NCI-H1417 treated with DMSO at 0.1 percent for 48 hours (cell line): ENCODE results near the gene MACO1.
"Not testable (repeated sequence)": the region's sequence is repeated elsewhere in the genome, so short reads cannot be mapped to it uniquely, and the experiment has no call there.

ENCODE experiments used
- DNase-seq: peaks from one replicate; lab custom pipeline; 2025; lab: John Stamatoyannopoulos, UW

MACO1 gene

DNA sequence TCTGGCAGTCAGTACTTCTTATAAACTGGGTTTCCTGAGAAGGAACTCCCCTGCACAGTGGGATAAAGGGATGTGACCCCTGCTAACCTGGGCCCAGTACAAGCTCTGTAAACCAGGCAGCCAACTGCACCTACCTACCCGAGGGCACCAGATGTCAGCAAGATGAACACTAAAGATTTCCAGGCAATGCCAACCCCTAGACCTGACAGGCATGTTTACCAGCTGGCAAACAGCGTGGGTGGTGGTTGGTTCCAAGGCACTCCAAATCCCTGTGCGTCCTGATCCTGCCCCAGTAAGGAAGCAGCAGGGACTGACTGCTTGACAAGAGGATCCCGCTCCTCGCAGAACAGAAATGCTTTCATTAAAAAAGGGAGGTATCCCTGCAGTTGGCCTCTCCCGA, 7.5 kb upstream of the MACO1 start:
- not testable (repeated sequence) for DNase-seq

DNA sequence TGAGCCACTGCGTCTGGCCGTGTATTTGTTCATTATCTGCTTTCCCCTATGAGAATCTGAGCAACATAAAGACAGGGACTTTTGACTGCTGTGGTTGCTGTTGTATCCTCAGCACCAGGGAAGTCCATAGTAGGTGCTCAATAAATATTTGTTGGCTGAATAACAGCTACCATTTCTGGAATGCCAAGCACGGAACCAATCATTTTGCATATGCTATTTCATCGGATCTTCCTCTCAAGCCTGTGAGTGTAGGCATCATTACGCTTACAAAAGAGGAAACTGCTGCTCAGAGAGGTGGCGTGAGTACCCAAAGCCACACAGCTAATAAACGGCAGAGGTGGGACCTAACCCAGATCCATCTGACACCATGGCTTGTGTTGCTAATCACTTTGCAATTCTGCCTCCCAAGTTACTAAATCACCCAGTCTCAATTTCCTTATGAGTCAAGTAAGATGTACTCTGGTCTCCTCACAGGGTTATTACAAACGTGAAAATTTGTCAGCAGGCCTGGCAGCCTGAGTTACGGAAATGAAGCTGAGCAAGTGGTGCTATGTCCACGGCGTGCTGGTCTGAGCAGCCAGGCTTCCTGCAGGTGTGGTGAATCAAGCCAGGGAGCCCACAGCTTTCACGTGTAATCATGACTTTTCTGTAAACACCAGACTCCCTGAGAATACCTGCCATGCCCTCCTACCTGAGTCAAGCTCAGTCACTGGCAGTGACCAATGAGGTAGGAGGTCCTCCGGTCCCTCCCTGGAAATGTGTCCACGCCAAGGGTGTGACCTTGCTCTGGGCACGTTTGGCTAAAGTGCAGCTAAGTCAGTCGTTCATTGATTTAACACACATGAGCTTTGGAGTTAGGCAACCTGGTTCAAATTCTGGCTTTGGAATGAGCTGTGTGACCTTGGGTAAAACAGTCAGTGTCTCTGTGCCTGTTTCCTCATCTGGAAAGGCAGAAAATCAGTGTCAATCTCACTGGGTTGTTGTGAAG, 5.3 kb upstream of the MACO1 start:
- DNase-seq, result no peak

DNA sequence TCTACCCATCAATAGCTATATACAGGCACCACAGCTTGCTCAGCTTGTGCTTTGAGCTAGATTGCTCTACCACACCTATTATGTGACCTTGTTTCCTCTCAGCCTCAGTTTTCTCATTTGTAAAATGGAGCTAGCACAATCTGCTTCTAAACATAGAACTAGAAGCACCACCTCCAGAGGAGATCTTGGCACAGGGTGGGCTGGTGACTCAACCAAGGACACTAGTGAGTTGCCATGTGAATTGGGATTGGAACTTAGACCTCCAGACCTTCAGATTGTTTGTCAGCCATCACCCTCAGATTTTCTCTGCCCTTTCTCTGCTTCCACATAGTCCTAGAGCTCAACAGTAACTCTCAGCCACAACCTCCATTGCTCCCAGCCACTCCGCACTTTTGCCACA, 3.0 kb upstream of the MACO1 start:
- DNase-seq, result no peak

DNA sequence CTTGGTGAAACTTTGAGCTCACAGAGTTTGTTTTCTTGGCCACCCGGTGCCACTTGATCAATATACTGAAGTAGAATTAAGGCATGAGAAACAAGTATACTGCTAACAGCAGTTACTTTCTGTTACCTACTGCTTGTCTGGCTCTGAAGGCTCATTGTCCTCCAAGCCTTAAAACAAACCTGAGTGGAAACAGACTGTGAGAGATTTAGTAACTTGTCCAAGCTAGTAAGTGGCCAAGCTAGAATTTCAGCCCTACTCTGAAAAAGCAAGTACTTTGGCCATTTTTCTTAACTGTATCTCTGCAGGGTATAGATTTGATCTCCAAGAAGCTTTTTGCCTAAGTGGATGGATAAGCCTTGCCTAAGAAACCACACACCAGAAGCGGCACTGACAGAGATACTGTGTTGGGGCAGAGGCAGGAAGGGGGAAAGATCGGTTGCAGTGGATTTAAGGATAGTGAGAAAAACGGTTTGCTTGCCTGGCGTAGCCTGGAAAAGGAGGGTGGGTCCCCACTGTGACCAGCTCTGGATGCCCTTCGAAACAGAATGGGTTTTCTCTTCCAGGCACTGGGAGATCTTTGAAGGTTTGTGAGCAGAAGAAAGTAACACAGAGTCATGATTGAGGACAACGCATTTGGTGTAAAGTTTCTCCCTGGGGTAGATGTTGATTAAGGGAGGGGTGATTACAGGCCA, 2.1 kb upstream of the MACO1 start:
- DNase-seq, result no peak

DNA sequence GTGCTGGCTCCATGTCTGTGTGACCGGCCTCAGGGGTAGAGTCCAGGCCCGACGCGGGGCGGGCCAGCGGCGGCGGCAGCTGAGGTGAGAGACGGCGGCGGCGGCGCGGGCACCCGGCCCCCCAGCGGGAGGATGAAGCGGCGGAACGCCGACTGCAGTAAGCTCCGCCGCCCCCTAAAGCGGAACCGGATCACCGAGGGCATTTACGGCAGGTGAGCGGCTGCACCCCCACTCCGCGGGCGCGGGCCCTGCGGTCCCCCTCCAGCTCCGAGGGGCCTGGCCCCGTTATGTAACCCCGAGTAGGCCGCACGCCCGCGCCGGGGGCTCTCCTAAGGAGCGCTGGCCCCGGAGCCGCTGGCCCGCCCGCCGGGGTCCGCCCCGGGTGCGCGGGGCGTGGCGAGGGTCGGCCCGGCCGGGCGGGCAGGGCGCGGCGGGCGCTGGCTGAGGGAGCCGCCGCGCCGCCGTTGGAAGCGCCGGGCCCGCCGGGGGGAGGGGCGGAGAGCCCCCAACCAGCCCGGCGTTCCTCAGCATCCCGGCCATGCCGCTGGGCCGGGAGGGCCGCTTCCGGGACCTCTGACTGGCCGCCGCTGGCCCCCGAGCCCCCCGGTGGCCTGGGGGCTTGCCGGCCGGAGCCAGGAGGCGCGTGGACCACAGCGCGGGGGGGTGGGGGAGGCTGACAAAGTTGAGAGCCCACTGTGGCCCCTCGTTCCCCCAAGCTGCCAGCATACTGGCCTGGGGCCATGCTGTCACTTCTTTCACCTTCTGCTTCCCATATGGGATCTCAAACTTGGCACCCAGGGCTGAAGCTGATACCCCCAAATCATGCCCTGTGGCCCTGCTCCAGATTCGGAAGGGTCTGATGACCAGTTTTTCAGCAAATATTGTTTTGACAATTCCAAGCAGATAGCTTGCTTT, 527 bp downstream of the MACO1 start:
- DNase-seq, result no peak

DNA sequence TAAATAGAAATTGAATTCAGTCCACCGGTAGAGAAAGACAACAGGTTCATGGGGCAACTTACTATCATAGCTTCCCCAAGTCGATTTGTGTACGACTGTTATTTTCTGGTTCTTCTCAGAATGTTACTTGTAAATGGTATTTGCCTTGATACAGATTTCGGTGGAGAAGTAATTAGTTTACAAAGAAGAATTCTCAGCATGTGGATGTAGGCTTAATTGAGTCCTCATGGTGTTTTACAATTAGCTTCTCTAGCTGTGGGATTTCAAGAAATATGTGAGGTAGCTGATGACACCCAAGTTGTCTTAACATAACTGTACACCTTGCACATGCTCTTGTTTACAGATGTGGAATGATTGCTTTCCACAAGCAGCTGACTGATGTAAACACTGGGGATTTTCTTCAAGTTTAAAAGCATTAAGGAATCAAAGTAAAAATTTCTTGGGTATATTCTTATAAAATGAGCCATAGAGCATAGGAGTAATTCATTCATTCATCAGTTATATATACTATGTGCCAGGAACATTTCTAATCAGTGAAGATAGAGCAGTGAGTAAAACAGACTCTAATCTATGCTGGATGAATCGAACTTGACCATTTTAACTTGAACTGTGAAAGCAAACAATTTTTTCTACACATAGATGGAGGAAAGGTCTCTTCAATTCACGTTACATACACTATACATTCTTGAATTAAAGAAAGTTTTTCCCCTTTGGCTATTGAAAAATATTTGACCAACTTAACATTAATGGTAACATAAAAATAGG, 1.4 kb downstream of the MACO1 start:
- no peak for DNase-seq

DNA sequence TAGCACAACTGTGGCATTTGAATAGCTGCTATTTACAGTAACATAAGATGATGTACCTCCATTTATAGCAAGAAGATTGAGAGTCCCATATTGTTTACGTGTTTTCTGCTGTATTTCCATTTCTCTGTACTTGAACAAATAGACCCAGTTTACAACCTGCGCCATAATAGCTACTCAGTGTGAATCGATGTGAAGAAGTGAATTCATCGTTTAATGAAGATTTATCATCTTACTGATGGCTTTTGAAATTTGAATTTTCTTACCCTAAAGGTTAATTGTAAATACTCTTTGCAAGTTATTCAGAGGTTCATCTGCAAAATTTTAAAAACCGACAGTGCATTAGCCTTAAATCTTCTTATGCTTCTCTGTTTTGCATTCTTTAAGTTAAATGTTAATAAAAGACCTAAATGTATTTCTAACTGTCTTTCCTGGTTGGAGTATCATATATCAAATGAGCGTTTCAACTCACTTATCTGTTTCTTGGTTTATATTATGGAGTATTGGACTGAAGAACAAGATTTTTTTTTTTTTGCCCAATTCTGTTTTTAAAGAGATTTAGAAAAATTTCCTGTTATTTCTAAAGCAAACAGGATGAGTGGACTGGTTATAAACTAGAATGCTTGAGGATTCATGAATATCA, 2.2 kb downstream of the MACO1 start:
- no peak for DNase-seq

DNA sequence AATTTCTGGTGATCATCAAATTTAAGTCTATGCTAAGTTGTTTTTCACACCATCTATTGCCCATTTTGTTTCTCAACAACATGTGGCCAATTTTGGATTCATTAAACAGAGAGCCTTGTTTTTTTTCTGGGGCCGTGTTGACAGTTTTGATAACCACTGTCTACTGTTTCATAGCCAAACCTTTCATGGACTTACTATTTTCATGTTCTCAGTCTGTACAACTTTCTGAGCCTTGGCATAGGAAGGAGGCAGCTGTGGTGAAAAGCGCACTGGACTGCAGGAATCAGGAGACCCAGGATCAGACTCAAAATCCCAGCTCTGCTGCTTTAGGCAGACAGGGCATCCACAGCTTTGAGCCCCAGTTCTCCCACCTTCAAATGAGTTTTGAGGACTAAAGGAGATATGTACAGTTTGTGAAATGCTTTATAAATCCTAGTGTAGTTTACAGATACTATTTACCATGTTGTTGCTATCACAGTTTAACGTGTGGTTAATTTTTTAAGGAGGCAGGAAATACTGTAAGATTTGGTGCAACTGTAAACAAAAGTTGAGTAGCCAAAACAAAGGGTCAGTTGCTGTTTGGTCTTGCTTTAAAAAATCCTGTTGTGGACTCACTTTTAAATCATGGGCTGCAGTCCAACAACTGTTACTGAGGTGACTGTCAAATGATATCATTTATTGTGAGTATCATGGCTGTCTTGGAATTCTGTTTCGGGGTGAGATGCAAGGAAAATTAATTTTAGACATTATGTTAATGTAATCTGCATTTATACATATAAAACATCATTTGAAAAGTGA, 2.9 kb downstream of the MACO1 start:
- DNase-seq, result no peak

DNA sequence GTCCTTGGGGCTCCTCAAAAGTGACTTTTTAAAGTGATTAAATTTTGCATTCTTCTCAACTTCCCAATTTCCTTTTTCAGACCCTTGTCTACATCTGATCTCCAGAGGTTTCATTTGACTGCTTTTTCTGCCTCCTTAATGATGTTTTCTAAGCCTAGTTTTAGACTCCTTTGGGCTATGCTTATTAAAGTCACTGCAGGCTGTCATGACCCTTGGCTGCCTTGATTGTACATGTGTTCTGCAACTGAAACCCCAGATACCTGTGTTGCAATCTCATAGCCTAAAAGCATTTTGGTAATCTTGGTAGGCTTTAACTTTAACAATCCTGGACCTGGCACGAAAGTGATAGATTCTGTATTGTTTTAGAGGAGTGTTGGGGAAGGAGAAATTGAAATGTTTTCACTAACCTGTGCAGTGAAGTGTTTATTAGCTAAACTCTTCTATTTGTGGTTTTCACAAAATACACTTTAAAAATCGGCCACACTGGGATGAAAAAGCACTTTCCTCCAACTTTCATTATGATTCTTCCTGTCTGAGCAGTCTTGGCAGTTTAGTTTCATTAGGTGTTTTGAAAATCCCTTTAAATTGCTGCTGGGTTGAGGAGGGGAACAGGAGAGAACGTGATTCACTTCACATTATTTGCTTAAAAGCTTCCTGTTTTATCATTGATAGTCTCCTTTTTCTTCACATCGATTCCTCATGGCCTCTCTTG, 4.9 kb downstream of the MACO1 start:
- no peak for DNase-seq

DNA sequence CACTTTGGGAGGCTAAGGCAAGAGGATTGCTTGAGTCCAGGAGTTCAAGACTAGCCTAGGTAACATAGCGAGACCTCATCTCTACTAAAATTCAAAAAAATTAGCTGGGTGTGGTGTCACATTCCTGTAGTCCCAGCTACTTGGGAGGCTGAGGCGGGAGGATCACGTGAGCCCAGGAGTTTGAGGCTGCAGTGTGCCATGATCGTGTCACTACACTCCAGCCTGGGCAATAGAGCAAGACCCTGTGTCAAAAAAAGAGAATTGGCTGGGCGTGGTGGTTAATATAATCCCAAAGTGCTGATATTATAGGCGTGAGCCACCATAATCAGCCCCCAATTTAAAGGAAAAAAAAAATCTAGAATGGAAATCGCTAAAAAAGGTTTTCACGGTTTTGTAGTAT, 7.0 kb downstream of the MACO1 start:
- DNase-seq, result no peak

DNA sequence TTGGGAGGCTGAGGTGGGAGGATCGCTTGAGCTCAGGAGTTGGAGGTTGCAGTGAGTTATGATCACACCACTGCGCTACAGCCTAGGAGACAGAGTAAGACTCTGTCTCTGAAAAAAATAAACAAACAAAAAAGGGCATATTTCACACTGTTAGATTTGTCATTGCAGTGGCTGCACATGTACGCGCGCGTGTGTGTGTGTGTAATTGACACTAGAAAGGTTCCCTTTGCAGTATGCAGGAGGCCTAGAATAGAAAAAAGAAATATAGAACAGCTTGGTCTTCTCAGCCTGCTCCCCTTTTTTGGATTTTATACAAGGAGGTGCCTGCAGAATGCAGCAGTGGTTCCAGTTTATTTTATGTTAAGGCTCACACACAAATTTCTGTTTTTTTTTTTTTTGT, 8.6 kb downstream of the MACO1 start:
- no peak for DNase-seq

DNA sequence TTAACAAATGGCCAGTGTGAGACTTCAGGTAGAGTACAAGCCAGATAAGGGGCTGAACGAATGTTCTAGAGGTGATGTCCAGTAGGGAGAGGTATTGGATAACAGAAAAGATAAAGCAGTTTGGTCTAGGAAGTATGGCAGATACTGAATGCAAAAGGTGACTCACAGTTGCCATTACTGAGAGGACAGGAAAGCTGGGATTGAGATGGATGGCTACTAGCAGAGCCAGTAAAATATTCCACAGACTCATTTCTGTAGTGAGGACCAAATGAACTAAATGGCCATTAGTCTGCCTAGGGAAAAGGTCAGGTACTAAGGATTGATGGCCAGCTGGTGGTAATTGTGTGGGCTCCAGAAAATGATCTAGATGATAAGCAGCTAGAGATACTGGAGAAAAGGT, 11.5 kb downstream of the MACO1 start:
- no peak for DNase-seq

DNA sequence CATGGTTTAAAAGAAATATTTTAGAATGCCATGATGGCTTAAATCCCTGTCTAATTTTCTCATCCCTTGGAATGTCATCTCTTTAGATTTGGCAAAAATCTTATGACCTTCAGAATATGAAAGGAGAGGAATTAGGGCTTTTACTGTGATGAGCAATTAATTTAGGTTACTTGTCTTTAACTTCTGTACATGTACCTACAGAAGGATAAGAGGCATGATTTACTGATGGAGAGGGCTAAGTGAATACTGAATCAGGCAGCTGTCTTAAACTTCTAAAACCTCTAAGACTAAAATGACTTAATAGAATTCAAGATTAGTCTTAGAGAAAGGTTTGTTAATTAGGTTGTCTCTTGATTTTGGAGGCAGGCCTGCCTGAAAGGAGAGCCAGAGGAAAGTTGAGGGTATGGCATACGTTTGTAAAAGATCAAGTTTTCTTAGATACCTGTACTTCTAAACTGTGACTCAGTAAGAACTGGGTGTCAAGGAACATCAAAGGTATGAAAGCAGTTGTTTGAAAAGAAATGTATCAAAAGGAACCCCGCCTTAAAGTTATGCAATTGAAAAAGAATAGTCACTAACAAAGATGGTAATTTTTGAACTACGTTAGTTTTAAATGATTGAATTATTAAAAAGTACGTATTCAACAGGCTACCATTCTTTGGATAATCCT, 12.5 kb downstream of the MACO1 start:
- no peak for DNase-seq

DNA sequence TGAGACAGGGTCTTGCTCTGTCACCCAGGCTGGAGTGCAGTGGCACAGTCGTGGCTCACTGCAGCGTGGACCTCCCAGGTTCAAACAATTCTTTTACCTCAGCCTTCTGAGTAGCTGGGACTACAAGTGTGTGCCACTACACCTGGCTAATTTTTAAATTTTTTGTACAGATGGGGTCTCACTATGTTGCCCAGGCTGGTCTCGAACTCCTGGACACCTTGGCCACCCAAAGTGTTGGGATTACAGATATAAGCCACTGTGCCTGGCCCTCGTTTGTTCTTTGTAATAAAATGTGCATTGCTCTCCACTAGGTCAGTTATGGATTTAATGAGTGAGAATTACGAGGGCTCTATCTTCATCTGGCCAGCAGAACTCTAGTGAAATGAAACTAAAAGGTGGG, 13.9 kb downstream of the MACO1 start:
- DNase-seq, result not testable (repeated sequence)

DNA sequence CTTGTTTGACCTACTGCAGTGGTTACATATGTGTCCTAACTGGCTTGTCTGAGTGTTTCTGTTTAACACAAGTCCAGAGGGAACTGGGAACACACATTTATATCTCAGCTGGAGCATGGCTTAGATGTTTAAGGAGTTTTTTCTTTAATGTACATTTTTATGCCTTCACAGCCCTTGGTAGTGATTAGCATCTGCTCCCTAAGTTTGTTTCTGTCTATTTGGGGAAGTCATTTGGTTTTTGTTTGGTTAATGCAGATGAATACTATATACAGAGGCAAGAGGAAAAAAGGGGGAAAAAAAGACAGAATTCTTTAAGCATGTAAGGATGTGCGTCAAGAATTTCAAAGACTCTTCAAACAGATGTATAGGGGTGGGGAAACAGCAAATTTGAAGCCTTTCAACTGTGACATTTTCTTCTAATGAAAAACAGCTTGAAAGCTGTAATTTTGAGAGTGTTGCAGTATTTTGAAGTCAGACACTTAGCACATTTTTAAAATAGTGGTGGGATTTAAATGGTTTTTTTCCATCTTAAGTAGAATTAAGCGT, 15.4 kb downstream of the MACO1 start:
- DNase-seq, result no peak

DNA sequence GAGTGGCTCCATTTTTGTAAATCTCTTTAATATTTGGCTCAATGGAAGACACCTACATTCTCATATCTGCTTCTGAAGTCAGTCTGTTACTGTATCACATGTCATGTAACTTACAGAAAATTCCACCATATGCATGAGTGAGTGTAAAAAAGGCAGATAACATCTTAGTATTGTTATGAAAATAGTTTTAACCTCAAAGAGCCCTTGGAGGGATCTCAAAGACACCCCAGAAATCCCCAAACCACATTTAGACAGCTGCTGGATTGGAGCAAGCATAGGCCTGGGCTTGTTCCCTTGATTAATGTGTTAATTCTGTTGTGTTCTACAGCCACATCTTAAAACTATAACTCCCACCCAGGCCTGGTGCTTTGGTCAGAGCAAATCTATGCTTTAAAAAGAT, 16.9 kb downstream of the MACO1 start:
- DNase-seq, result no peak

DNA sequence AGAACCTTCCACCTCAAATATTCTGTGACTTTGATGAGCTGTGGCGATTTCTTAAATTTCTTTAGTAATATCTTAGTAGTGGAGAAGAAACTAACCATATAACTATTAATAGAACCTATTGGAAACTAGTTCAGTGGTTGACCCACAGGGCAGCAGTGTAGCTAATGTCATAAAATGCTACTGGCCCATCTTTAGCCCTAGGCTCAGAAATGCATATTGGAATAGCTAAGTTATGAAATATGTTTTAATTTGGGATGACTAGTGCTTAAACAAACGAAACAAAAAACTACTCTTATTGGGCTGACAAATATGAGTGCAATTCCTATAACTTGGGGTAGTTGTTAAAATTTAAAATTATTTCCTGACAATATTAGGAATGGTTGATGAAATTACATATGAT, 20.2 kb downstream of the MACO1 start:
- DNase-seq, result no peak

DNA sequence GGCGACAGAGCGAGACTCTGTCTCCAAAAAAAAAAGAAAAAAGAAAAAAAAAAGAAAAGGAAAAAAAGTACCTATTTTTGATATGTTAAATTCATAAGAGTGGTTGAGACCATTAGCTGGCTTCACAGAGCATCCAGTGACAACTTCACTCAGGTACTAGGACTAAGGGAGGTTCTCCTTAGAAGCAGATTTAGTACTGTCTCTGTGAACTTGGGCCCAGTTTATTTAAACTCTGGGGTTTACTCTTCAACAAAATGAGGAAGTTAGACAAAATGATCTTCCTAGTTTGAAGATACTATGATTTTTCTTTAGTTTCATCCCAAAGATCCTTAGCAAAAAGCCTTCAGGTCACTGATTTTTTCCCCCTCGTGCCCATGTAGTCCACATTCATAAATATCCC, 21.2 kb downstream of the MACO1 start:
- no peak for DNase-seq

DNA sequence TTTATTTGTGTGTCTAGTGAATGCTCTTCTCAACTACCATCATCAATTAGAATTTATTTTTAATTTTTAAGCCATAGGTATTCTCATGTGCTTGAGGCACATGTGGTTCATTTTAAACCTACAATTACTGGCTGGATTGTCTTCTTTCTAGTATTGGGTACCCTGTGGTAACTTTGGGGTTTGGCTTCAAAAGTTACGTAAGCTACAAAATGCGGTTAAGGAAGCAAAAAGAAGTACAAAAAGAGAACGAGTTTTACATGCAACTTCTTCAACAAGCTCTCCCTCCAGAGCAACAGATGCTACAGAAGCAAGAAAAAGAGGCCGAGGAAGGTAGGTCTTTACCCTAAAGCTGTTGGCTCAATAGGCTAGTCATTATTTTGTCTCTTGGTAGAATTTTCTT, 25.8 kb downstream of the MACO1 start:
- DNase-seq, result no peak
